Measurements from ENCODE around the gene ATG2A.

The ATG2A gene

DNA sequence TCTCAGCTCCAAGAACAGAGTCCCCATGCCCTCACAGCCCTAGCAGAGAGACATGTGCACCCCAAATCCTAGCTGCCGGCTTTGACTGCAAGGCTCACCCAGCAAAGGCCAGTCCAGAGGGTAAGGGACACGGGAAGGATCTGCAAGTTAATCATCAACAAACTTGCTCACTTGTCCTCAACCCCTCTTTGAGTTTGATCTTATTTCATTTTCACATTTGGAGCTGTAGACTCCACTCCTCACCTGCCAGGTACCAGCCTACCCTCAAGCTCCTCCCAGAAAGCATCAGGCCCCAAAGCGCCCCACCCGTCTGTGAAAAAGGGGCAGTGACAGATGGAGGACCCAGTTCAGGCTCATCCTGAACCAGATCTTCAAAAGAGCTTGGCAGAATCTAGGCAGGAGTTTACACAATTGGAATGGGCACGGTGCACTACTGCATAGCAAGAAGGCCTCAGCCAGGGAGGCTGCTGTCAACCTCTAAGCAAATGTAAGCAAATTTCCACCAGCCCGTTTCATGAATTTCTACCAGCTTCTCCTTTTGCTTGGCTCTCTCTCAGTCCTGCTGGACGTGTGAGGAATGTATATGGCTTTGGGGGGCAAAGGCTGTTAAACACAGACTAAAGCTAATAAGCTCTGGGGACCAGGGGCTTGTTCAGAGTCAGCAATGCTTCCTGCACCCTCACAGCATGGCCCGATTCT is 44.1 kb downstream of the ATG2A start:
- DNase-seq (ENCODE audit: low read depth in 2 of 2, low spot score in 1 of 2), result no peak

DNA sequence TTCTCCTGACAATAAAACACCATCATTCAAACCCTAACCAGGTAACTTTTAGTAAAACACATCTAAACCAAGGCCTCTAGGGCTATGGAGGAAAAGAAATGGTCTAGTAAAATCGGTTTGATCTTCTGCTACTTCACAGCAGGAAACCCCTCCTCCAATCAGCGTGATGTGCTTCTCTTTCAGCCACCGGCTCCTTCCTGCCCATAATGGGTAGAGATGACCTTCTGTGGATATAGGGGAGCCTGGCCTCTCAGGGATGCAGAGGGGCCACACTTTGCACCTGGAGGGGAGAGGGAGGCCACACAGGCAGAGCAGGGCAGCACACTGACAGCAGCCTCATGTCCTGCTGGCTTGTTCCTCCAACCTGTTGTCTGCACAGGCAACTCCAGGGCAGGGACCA is 45.5 kb downstream of the ATG2A start:
- DNase-seq (ENCODE audit: low read depth in 2 of 2, low spot score in 1 of 2), result no peak

DNA sequence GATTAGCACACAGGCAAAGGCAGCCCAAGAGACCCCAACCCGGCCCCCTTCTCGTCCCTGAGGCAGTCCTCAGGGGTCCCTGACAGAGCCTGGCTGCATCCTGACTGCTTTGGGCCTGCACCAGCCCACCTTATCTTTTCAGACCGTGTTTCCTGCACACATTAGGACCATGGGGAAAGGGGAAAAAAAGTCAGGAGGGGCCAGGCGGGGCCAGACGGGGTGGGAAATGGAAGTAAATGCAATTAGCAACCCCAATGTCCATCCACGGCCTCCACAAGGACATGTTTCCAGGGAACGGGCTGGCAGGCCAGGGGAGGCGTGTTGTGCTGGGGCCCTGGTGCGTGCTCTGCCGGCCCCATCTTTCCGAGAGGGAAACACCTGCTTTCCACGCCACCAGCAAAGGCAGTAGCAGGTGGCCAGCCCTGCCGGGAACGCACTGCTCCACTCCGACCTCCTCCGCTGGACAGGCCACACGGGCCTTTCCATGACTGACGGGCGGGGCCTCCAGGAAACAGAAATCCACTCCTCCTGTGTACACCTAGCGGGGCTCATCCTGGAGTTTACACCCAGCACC is 46.0 kb downstream of the ATG2A start:
- no peak for DNase-seq (ENCODE audit: low read depth in 2 of 2, low spot score in 1 of 2)

DNA sequence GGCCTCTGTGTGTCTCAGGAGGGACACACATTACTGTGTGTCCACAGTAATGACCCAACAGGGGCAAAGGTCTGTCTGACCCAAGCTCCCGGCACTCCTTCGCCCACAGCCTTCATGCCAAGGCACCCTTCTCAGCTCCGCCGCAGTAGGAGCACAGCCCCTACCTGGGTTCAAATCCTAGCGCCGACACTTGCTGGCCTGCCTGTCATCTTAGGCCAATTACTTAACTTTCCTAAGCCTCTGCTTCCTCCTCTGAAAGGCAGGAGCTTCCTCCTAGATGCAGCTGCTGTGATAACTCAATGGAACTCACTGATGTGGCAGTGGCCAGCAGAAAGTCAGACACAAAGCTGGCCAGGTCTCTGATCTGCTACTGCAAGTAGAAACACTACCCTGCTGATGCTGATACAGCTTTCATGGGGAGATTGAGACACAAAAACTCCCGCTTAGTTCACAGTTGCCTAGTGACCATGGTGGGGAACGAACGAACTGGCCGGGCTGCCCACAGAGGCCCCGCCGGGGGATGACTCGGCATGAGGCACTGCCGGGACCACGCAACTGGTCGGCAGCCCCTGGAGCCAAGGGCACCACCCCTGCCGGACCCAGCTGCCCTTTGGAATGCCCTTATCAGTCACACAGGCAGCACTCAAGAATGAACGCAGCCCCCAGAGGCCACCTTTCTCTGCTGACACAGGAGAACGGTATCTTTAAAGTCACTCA is 46.7 kb downstream of the ATG2A start:
- no peak for DNase-seq (ENCODE audit: low read depth in 2 of 2, low spot score in 1 of 2)

DNA sequence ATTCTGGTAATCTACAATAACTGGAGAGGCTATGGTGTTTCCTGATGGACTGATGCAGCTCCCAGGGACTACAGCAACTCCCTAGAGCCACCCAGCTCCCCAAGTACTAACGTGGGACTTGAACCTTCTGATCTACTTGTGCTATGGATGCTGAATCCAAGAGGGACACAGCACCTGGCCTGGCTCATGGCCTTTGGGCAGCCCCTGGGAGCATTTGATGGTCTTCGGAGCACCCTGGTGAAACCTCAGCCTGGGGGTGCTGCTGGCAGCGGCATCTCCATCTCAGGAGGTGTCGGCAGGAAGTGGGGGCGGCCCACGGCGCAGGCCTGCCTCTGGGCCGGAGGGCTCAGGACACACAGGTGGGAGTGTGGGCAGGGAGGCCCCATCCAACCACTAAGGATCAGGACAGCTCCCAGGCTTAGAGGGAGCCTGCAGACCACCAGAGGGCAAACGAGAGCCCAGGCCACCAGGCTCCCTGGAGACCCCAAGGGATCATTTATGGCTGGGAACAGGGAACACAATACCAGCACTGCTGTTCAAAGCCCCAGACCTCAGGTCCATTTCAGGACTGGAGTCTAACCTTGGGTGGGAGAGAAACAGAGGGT is 47.3 kb downstream of the ATG2A start:
- DNase-seq (ENCODE audit: low read depth in 2 of 2, low spot score in 1 of 2), result no peak

DNA sequence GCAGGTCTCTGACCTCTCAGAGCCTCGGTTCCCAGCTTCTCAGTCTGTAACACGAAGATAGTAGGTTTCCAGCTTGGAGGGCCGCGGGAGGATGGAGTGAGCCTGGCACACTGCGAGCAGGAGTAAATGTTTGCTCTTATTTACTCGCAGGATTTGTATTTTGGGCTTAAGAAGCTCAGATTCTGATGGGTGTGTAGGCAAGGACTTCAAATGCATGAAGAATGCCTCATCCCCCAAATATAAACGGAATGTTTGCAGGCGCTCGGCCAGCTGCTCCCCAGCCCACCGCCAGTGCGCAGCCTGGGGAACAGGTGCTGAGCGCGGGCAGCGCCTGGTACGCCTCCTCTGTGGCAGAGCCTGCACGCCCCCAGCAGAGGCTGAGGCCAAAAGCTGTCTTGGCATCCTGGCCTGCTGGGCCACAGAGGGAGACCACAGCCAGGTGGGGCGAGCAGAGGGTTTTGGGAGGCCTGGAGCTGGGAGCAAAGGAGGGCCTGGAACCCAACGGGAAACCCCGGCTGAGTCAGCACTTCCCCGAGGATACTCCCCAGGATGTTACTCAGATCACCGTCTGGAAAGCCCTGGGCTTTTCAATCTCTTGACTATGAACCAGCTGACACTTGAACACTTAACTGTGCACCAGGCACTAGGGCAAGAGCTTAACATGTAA is 48.0 kb downstream of the ATG2A start:
- DNase-seq (ENCODE audit: low read depth in 2 of 2, low spot score in 1 of 2), result no peak

DNA sequence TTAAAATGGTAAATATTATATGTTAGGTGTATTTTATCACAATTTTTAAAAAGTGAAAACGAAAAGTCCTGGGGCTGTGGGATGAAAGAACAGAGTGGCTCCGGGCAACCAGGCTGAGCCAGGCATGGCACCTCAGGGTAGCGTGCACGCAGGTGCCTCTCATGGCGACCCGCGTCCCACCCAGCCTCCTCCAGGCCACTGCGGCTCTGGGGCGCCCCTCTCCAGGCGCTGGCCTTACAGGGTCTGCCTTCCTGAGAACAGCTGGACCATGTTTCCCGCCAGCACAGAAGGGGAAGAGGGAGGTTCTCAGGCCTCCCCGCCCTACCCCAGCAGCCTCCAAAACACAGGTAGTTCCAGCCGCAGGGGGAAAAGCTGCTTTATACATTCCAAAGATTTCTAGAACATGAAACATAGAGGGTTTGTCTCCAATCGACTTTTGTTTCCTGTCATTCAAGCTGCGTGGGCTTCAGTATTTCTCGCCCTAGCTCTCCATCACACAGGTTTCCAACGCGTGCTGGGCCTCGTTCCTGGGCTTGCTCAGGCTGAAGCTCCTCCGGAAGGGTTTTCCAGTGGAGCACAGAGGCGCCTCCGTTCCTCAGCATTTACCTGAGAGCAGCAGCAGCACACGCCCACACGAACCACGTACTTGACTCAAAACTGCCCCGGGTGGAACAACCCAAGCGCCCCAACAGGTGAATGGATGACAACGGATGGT is 49.1 kb downstream of the ATG2A start:
- DNase-seq (ENCODE audit: low read depth in 2 of 2, low spot score in 1 of 2), result no peak

DNA sequence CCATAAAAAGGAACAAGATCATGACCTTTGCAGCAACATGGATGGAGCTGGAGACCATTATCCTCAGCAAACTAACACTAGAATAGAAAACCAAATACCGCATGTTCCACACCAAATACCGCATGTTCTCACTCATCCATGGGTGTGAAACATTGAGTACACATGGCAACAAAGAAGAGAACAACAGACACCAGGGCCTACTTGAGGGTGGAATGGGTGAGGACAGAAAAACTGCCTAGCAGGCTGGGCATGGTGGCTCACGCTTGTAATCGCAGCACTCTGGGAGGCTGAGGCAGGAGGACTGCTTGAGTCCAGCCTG is 50.9 kb downstream of the ATG2A start:
- no peak for DNase-seq (ENCODE audit: low read depth in 2 of 2, low spot score in 1 of 2)

DNA sequence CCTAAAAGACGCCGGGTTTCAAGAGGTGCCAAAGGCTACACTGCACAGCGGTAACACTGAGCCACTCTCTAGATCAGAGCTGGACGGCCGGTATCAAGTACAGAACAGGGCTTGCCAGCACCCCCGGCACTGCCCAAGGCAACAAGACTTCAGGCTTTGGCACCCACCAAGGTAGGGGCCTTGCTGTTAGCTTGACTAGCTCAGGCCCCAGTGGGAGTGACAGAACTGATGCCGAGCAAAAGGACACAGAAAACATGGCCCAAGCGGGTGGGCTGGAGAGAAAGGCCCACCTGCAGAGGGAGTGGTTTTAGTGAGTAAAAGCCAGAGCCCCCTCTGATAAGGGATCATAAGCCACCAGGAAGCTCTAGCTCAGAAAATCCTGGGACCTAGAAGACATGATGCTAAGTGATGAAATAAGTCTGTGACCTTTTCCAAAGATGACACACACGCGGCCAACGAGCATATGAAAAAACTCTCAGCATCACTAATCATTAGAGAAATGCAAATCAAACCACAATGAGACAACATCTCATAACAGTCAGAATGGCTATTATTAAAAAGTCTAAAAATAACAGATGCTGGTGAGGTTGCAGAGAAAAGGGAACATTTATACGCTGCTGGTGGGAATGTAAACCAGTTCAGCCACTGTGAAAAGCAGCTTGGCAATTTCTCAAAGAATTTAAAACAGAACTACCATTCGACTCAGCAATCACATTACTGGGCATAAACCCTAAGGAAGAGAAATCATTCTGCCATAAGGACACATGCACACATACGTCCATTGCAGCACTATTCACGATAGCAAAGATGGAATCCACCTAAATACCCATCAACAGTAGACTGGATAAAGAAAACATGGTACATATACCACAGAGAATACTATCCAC is 51.5 kb downstream of the ATG2A start:
- no peak for DNase-seq (ENCODE audit: low read depth in 2 of 2, low spot score in 1 of 2)

DNA sequence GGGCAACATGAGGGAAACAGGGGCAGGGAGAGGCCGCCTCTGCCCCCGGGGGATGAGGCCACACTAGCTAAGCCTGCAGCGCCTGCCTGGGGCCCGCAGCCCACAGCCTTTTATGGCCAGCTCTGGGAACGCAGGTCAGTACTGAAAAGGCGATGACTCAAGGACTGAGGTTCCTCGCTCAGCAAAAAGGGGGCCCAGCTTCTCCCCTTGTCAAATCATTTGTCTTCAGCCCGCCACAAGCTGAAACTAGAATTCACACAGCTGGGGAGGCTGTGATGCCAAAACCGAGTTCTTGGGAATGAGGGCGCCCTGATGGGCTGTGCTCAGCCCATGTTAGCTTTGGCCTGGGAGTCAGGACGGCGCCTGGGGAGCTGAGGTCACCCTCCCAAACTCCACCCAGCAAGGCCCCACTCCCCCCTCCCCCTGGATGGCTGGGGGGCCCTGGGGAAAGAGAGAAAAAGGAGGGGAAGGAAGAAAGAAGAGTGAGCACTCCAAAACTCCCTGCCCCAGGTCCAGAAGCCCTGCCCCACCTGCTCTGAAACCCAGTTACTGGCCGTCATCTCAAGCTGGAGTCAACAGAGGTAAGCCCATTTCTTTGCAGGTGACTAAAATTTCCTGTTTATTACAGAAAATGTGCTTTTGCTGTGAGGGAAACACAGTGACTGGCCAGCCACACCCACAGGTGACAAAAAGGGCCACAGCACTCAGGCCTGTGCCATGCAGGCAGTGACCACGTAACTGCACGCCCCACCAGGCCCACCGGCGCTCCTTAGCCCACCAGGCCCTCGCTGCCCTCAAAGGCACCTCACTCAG is 52.3 kb downstream of the ATG2A start:
- DNase-seq (ENCODE audit: low read depth in 2 of 2, low spot score in 1 of 2), result no peak

DNA sequence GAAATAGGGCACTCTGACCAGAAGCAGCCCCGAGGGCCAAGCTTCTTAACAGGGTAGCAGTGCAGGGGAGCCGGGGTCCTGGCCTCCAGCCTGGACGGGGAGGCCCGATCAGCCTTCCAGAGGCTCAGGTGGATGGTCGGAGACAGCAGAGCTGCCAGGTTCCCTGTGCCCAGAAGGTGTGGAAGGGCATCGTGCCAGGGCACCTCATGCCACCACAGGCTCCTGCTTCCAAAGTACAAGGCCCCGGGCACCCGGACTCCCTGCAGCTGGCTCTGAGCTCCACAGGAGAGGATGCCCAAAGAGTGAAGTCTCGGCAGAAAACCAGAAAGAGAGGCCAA is 52.9 kb downstream of the ATG2A start:
- DNase-seq (ENCODE audit: low read depth in 2 of 2, low spot score in 1 of 2), result no peak

DNA sequence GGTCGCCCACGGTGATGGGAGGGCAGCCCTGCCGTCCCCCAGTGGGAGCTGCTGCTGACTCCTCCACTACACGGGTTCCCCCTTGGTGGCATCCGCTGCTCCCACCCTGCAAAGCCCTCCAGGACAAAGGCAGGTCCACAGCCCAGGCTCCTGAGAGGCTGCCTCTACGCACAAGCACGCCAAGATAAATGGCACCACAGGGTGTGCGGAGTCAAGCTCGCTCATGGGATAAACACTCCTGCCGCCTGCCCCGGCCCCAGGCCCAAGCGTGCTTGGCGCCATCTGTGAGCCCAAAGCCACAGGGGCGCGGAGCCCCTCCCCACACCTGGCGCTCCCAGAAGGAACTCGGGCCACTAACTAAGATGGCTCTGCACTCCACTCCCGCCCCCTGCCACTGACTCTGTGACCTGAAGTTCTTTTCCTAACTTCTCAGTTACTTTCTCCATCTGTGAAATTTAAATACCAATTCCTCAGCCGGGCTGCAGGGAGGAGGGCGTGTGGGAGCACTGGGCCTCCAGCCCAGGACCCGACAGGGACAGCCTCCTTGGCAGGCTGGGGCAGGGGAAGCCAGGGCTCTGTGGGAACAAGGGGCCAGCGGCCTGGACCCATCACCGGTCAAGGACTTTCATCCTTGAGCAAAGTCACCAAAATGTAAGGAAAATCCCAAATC is 53.5 kb downstream of the ATG2A start:
- no peak for DNase-seq (ENCODE audit: low read depth in 2 of 2, low spot score in 1 of 2)

DNA sequence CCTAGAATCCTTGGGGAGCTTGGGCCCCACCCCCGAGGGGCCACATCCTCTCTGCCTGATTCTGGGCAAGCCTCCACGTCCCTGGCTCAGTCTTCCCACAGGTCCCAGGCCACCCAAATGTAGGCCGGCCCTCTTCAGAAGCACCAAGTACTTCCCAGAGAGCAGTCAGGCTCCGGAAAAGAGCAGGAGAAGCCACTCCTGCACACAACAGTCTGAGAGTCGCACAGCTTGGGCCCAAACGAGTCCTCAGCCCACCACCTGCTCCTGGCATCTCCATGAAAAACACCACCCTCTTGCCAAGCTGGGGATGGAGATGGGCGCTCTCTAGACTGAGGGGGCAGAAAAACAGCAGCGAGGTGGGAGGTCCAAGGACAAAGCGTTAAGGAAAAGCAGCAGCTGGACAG is 54.0 kb downstream of the ATG2A start:
- DNase-seq (ENCODE audit: low read depth in 2 of 2, low spot score in 1 of 2), result no peak

DNA sequence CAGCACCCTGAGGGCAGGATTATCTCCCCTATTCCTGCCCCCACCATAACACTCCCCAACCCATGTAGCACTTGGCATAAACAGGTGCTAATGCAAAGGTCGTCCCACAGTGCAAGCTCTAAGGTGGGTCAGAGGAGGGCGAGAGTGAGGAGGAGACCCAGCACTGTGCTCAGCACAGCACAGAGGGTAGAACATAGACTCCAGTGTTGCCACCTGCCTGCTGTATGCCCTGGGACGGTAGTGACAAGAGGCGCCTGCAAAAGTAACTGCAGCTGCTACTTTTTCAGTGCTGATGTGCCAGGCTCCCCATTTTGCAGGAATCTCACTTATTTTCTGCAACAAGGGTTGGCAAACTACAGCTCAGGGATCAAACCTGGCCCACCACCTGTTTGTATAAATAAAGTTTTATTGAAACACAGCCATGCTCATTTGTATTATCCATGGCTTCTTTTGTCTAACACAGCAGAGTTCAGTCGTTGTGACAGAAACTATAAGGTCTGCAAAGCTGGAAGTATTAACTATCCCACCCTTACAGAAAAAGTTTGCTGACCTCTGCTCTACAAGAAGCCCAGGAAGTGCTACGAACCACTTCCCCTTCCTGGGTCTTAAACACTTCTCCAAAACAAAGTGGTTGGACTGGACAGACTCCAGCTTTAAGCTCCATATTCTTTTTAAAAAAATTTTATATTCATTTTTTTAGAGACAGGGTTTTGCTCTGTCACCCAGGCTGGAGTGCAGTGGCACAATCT is 55.6 kb downstream of the ATG2A start:
- DNase-seq (ENCODE audit: low read depth in 2 of 2, low spot score in 1 of 2), result no peak

DNA sequence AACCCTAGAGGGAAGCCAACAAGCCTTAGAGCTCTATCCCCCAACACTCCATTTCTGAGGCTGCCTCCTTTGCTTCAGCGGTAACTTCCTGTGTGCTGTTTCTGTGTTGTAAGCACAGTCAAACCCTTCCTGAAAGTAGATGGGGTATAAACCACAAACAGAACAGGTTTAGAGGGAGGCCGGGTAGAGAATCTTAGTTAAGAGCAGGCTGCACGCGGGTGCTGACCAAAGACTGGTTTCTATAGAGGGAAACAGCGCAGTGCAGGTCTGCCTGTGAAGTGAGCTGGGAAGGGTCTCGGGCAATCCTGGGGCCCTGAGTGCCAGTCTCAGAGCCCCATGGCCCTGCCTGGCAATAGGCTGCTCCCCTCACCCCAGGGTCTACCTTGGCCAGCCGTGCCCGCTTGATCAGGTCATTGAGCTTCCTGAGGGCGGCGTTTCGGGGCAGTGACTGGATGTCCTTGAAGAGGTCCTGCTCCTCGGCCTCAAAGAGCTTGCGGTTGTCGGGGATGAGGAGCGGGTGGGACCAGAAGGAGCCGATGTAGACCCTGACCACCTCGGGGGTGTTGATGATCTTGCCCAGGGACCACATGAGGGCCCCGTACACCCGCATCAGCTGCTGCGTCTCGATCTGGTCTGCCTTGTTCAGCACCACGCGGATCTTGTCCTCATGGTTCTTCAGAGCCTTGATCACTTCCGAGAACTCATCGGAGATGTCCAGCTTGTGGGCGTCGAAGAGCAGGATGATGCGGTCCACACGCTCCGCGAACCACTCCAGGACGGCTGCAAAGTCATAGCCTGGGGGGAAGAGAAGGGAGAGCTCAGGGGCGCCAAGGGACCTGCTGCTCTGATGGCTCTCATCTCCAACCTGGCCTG is 57.2 kb downstream of the ATG2A start:
- no peak for DNase-seq (ENCODE audit: low read depth in 2 of 2, low spot score in 1 of 2)

DNA sequence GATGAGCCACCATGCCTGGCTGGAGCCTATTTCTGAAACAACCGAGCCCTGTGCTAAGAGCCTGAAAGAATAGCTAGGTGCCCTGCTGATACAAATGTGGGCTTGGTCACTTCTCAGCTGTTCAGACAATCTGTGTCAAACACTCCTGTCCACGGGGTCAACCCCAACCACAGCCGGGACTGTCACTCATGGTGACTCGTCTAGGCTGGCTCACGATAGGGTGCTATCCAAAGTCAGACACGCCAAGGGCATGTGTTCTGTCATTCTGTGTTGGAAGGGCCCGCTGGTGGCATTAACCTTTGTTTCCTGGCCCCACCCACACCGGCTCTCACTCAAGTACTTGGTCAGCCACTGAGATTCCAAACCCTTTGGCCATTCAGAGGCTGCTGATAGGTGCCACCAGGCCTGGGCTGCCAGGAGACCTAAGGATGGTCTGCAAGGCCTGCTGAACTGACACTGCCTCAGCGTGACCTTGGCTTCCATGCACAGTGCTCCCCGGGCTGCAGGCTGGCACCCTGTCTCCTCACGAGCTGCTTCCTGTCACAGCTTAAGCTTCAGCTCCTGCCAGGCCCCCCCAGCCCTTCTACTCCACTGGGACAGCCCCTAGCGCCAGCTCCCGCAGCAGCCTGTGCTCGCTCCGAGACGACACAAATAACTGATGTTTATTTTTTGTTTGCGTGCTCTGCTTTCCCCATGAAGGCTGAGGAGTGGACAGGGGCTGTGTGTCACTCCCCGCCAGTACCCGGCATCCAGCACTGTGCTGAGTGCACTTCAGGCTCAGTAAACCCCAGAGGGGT is 58.3 kb downstream of the ATG2A start:
- no peak for DNase-seq (ENCODE audit: low read depth in 2 of 2, low spot score in 1 of 2)
